SK-N-SH (cell line): ENCODE measurements around the gene CDC42. TPM values are rescaled to one million over a fixed set of nuclear protein-coding genes. Genes with fewer than 3 reads are reported as not detected.
A peak's percentile ranks its signal among the peaks of the same experiment; 100 is the strongest.

Experiments used
- CHD2 ChIP-seq: fragments of 150-350 bp; IDR thresholded peaks from 2 replicates; pipeline ENCODE4 v1.6.1; 2018; ENCODE audit warnings: low read length; ENCODE audit not compliant: partially characterized antibody
- ELF1 ChIP-seq: IDR thresholded peaks from 2 replicates; pipeline ENCODE4 v1.4.0; 2012
- EZH2phosphoT487 ChIP-seq: fragments of 200-600 bp; sonication (generic); IDR thresholded peaks from 2 replicates; pipeline ENCODE4 v1.6.1; 2017; ENCODE audit warnings: low read depth, mixed run types, mild to moderate bottlenecking, antibody characterized with exemption, moderate library complexity, borderline replicate concordance
- JUND ChIP-seq: IDR thresholded peaks from 2 replicates; pipeline ENCODE4 v1.4.0; 2012
- NRF1 ChIP-seq: IDR thresholded peaks from 2 replicates; pipeline ENCODE4 v1.6.1; 2012; ENCODE audit warnings: low read depth, mild to moderate bottlenecking, low read length
- SIN3A ChIP-seq: IDR thresholded peaks from 2 replicates; pipeline ENCODE4 v1.6.1; 2012; ENCODE audit warnings: low read depth, mild to moderate bottlenecking, low read length, moderate library complexity, borderline replicate concordance
- SMC3 ChIP-seq: IDR thresholded peaks from 2 replicates; pipeline ENCODE4 v1.6.1; 2012; ENCODE audit warnings: low read depth, low read length, improper control_type of control experiment
- TAF1 ChIP-seq: IDR thresholded peaks from 2 replicates; pipeline ENCODE4 v1.6.1; 2012; ENCODE audit warnings: low read depth, mild to moderate bottlenecking, low read length, moderate library complexity, borderline replicate concordance
- TEAD4 ChIP-seq: IDR thresholded peaks from 2 replicates; pipeline ENCODE4 v1.4.0; 2012; ENCODE audit warnings: mild to moderate bottlenecking, borderline replicate concordance; ENCODE audit not compliant: insufficient read depth
- polyA plus RNA-seq, 3 experiments: library from polyadenylated mRNA; depleted of rRNA; stranded (reverse); fragments of >200 nt; gene quantifications; 2 replicates each; pipeline ENCODE4 v1.2.3, GENCODE V29; 2012
- TF ChIP-seq, protein P1 (sequence below): IDR thresholded peaks from 2 replicates; pipeline ENCODE4; 2012
- TF ChIP-seq, protein P2 (sequence below): fragments of 200-600 bp; sonication (generic); IDR thresholded peaks from 2 replicates; pipeline ENCODE4 v1.6.1; 2017; ENCODE audit warnings: antibody characterized with exemption, mild to moderate bottlenecking, moderate library complexity
- TF ChIP-seq, protein P3 (sequence below): fragments of 150-350 bp; IDR thresholded peaks from 2 replicates; pipeline ENCODE4 v1.6.1; 2016; ENCODE audit warnings: mild to moderate bottlenecking, low read depth, low read length
- TF ChIP-seq, protein P4 (sequence below): IDR thresholded peaks from 2 replicates; pipeline ENCODE4 v1.4.0; 2012; ENCODE audit warnings: low read depth, borderline replicate concordance

Gene CDC42
- polyA plus RNA-seq, 1 of the 3 experiments (the other 2 are of a cell fraction): 113 TPM

DNA sequence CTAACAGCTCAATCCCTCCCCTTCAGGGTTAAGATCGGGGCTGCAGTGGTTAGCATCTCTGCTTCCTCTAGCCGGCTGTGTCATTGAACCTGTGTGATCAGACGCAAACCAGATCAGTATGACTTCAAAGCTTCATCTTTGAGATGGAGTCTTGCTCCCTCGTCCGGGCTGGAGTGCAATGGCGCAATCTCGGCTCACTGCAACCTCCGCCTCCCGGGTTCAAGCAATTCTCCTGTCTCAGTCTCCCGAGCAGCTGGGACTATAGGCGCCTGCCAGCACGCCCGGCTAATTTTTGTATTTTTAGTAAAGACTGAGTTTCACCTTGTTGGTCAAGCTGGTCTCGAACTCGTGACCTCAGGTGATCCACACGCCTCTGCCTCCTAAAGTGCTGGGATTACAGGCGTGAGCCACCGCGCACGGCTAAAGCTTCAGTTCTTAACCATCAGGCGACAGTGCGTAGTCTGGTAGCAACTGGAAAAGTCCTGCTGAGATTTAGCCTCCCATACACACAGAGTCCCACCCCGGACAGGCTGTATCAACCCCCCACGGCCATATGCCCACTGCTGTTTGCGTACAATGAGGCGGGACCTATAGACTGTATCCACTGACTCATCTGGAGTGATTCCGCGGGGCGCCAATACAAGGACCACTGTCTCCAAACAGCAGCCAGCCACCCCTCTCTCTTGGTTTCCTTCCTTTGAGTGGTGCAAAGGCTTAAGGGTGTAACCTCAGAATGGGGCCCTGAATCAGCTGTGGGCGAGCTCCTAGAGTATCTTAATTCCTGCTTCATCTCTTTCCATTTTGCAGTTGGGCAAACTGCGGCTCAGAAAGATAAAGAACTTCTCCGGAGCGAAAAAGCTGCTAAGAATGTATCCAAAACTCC is 27.8 kb upstream of the CDC42 start (continued):
- 0 out of 2 replicates have a peak, but pooled peaks have one; percentile 4 for TF ChIP-seq TEAD4
- TF ChIP-seq, protein P1, sequence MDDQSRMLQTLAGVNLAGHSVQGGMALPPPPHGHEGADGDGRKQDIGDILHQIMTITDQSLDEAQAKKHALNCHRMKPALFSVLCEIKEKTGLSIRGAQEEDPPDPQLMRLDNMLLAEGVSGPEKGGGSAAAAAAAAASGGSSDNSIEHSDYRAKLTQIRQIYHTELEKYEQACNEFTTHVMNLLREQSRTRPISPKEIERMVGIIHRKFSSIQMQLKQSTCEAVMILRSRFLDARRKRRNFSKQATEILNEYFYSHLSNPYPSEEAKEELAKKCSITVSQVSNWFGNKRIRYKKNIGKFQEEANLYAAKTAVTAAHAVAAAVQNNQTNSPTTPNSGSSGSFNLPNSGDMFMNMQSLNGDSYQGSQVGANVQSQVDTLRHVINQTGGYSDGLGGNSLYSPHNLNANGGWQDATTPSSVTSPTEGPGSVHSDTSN: peak; percentile 88
- TF ChIP-seq SIN3A: no peak
- no peak for TF ChIP-seq EZH2phosphoT487
- TF ChIP-seq JUND: peak; percentile 21; the same call in 1 of the 2 replicates
- TF ChIP-seq, protein P2, sequence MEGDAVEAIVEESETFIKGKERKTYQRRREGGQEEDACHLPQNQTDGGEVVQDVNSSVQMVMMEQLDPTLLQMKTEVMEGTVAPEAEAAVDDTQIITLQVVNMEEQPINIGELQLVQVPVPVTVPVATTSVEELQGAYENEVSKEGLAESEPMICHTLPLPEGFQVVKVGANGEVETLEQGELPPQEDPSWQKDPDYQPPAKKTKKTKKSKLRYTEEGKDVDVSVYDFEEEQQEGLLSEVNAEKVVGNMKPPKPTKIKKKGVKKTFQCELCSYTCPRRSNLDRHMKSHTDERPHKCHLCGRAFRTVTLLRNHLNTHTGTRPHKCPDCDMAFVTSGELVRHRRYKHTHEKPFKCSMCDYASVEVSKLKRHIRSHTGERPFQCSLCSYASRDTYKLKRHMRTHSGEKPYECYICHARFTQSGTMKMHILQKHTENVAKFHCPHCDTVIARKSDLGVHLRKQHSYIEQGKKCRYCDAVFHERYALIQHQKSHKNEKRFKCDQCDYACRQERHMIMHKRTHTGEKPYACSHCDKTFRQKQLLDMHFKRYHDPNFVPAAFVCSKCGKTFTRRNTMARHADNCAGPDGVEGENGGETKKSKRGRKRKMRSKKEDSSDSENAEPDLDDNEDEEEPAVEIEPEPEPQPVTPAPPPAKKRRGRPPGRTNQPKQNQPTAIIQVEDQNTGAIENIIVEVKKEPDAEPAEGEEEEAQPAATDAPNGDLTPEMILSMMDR: peak; percentile 24
- no peak for TF ChIP-seq ELF1
- no peak for TF ChIP-seq NRF1
- TF ChIP-seq, protein P3, sequence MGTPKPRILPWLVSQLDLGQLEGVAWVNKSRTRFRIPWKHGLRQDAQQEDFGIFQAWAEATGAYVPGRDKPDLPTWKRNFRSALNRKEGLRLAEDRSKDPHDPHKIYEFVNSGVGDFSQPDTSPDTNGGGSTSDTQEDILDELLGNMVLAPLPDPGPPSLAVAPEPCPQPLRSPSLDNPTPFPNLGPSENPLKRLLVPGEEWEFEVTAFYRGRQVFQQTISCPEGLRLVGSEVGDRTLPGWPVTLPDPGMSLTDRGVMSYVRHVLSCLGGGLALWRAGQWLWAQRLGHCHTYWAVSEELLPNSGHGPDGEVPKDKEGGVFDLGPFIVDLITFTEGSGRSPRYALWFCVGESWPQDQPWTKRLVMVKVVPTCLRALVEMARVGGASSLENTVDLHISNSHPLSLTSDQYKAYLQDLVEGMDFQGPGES: no peak
- no peak for TF ChIP-seq CHD2
- peak; percentile 68 for TF ChIP-seq TAF1
- no peak for TF ChIP-seq SMC3
- TF ChIP-seq, protein P4, sequence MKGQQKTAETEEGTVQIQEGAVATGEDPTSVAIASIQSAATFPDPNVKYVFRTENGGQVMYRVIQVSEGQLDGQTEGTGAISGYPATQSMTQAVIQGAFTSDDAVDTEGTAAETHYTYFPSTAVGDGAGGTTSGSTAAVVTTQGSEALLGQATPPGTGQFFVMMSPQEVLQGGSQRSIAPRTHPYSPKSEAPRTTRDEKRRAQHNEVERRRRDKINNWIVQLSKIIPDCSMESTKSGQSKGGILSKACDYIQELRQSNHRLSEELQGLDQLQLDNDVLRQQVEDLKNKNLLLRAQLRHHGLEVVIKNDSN: no peak
